GM19025 (cell line): Measurements from ENCODE around the gene PKN1.
A peak's percentile ranks its signal among the peaks of the same experiment; 100 is the strongest.

Experiments
- ATAC-seq: cut with Tn5 transposase; IDR thresholded peaks from one replicate; pipeline ENCODE4 v1.9.1; 2021; ENCODE audit warnings: mild to moderate bottlenecking, low read depth, moderate library complexity; ENCODE audit not compliant: unreplicated experiment

The PKN1 gene

DNA sequence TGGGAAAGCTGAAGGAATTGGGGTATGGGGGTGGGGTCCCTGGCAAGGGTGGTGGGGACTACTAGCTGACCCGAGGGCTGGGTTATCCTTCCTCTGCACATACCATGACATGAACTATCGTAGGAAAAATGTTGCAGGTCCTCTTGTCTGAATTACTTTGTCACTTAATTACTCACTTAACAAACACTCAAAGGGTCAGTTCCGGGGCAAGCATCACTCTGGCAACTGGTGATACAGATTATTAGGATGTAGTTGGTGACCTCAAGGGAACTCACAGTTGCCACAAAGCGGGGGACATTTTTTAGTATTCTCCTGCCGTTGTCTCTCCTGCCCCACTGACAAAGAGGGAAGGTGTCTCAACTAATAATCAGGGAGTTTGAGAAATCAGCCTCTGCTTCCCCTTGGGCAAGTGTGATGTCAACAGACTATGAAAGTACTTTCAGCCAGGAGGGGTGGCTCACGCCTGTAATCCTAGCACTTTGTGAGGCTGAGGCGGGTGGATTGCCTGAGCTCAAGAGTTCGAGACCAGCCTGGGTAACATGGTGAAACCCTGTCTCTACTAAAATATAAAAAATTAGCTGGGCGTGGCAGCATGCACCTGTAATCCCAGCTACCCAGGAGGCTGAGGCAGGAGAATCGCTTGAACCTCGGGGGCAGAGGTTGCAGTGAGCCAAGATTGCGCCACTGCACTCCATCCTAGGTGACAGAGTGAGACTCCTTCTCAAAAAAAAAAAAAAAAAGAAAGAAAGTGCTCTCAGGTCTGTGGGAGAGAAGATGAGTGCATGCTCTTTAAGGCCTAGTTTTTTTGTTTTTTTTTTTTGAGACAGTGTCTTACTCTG is 74.8 kb downstream of the PKN1 start:
- ATAC-seq = no peak

DNA sequence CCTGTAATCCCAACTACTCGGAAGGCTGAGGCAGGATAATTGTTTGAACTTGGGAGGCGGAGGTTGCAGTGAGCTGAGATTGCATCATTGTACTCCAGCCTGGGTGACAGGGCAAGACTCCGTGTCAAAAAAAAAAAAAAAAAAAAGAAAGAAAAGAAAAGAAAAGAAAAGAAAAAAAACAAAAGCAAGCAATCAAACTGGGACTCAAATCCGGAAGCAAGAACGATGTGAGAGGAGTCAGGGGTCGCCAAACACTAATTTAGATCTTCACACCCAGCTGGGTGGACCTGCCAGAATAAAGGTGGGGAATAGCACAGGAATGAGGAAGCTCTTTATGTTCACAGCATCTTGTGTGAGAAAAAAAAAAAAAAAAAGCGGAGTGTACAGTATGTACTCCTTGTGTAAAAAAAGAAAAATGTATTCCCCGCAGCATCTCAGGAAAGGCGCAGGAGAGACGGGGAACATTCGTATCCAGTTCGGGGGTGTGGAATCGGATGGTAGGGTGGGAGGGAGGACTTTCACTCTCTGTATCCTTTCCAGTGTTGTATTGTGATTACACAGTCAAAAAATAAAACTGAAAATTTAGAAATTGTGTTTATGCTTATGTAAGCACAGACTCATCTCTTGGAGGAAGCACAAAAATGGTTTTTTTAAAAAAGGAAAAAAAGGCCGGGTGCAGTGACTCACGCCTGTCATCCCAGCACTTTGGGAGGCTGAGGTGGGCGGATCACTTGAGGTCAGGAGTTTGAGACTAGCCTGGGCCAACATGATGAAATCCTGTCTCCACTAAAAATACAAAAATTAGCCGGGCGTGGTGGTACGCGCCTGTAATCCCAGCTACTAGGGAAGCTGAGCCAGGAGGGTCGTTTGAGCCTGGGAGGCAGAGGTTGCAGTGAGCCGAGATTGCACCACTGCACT is 77.5 kb downstream of the PKN1 start:
- ATAC-seq = no peak

DNA sequence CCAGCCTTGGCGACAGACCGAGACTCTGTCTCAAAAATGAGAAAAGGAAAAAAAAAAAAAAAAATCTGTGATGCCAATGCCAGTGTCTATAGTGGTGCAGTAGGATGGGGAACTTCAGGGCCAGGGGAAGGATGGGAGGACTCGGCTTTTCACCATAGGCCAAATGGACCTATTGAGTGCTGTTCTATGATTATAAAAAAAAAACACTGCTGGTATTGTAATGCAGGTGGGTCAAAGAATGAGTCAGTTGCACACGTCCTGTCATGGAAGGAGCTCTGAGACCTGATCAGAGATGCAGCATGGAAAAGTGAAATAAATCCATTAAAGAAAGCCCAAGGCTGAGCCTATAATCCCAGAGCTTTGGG is 78.1 kb downstream of the PKN1 start:
- ATAC-seq = no peak

DNA sequence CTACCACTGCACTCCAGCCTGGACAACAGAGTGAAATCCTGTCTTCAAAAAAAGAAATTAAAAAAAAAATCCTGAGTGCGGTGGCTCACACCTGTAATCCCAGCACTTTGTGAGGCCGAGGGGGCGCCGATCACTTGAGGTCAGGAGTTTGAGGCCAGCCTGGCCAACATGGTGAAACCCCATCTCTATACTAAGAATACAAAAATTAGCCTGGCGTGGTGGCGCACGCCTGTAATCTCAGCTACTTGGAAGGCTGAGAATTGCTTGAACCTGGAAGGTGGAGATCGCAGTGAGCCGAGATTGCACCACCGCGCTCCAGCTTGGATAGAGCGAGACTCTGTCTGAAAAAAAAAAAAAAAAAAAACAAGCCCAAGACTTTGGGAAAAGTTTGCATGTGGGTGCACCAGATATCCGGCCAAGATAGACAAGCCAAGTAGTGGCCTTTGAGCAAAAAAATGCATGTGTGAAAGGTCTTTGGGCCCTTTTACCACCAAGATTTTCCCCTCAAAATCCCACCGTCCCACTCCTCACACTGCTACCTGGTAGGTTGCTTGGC is 79.4 kb downstream of the PKN1 start:
- ATAC-seq = no peak

DNA sequence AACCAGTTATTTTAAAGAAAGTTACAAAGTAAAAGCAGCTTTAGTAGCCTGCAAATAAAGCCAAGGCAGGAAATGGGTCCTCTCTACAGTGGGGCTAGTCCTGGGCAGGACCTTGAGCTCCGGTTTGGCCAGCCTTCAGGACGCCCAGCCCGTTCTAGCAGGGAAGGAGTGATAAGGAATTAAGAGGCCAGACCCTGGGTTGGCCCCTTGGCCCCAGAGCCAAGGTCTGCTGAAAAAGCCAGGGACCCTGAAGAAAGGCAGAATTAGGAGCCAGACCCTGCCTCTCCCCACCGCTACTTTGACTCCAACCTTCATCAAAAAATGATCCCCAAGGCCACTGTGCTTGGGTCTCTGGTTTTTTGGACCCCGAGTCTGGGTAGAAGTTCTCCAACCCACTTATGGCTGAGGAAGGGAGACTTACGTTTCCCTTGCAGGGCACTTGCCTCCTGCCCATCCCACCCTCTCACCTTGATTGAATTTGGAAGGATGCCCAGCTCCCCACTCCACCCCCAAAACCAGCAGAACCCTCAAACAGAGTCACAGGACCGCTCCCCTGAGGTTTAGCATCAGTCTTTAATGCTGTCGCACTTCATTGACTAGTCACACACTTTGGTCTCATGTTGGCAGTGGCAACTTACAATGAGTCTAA is 81.2 kb downstream of the PKN1 start:
- ATAC-seq = no peak

DNA sequence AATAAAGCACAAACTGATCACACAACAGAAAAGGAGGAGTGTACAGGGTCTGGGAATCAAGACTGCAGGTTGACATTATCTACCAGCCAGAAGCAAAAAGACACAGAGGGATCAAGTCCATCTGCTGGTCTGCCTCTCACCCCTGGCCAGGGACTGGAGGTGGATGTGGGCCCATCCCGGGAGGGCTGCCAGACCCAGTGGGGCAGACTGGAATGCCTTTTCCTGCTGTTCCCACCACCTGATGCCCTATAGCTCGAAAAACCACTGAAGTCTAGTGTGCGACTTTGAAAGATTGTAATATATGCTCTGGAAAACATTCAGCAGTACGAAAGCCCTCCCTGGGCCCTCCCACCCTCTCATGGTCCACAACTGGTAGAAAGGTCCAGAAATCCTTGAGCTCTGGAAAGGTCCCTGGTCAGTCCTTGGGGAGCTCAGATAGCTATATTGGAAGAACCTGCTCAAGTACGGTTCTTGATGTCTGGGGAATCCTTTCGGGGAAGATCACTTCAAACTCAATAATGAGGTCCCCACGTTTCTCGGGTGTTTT is 82.5 kb downstream of the PKN1 start:
- ATAC-seq = no peak

DNA sequence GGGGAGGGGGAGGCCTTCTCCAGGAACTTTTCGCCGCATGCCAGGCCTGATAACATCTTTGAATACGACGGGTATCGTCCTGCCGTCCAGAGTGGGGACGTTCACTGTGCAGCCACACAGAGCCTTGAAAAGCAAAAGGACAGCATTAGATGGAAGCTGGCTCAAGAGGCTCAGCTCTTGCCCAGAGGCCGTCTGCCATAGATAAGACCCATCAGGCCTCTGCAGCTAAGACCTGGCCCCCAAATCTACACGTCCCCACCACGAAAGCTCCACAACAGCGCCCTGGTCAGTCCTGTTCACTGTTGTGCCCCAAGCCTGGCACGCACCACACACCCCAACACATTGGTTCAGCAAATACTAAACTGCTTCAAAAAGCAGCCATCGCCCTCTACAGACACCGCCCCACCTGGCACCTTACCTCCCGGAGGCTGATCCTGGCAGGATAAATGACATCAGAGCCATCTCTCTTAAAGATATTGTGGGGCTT is 83.0 kb downstream of the PKN1 start:
- ATAC-seq = no peak

DNA sequence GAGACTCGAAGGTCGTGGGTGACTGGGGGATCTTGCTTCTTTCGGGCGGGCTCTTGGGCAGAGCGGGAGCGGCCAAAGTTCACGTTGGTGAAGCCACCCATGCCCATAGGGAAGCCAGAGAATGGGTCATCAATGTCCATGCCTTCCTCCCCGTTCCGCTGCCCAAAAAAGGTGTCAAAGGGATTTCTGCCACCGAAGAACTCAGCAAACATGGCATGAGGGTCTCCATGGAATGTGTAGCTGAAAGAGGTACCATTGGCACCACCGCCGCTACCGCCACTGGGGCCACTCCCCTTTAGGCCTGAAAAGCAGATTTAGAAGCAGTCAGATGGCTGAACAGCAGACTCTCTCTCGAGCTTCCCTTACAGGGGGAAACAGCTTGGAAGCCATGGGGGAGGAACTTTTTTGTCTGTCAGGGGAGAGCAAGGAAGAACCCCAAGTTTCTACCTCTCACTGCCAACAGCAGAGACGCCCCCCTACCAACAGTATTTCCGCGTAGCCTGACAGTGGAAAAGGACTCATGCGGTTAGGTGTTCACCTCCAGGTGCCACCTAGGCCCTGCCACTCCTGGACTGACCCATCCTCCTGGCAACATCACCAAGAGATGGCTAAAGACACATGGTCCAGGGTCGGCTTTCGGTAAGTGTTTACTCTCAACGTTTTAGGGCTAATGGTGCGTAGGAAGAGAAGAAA is 83.8 kb downstream of the PKN1 start:
- ATAC-seq = no peak

DNA sequence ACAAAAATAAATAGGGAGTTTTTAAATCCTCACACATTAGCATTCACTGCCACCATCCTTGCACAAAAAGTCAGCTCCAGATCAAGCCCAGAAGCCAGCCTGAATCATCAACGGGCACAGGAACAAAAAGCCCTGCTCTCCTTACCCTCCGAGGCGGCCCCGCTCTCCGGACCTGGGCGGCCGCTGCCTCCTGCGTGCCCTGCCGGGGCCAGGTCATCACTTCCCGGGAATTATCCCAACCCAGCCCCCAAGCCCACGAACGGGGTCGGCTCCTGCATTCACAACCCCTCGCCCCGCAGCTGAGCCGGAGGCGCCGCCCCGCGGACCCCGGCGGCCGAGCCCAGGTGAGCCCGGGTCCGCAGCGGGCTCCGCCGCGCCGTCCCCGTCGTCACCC is 84.3 kb downstream of the PKN1 start:
- ATAC-seq = no peak

DNA sequence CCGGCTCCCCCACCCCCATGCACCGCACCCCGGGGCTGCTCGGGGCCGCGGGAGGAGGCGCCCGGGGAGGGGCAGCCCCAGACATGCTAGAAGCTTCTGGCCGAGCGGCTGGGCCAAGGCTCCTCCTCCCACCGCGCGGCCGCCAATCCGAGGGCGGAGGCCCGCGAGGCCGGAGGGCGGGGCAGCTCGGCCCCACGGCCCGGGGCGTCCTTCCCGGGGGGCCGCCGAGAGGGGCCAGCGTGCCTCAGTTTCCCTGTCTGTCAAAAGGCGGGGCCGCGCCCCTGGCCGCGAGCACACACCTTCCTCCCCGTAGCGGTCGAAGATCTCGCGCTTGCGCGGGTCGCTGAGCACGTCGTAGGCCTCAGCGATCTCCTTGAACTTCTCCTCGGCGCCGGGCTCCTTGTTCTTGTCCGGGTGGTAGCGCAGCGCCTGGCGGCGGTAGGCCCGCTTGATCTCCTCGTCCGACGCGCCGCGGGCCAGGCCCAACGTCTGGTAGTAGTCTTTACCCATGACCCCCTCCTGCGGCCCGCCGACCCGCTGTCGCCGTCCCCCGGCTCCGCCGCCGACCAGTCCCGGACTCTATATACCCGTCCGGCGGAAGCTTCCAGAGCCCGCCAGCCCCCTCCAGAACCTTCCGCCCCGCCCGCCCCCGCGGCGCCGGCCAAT is 84.9 kb downstream of the PKN1 start, which contains the start of gene DNAJB1:
DNAJB1 (minus strand) TSS at position 558 of the 666 bp plus-strand sequence; CDS start at position 510, 48 bp downstream.
- peak; percentile 55 for ATAC-seq

DNA sequence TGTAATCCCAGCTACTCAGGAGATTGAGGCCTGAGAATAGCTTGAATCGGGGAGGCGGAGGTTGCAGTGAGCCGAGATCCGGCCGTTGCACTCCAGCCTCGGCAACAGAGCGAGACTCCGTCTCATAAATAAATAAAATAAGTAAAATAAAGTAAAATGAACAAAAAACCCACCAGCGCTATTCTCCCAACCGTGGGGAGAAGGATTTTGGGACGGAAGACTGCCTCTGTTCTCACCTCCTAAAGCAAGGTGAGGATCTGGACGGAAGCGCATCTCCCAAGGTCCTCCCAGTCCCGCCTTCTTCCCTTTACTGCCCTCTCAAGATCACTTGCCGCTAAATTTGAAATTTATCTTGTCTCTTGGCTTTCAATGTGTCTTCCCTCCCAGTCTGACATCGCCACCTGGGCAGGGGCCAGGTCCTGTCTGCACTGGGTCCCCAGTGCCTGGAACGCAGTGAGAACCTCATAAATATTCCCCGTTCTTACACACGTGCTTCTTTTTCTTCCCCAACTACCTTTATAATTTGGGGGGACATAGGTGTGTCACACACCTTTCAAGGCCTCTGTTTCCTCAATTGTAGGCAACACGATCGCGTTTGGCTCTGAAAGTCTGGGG is 86.2 kb downstream of the PKN1 start:
- no peak for ATAC-seq

DNA sequence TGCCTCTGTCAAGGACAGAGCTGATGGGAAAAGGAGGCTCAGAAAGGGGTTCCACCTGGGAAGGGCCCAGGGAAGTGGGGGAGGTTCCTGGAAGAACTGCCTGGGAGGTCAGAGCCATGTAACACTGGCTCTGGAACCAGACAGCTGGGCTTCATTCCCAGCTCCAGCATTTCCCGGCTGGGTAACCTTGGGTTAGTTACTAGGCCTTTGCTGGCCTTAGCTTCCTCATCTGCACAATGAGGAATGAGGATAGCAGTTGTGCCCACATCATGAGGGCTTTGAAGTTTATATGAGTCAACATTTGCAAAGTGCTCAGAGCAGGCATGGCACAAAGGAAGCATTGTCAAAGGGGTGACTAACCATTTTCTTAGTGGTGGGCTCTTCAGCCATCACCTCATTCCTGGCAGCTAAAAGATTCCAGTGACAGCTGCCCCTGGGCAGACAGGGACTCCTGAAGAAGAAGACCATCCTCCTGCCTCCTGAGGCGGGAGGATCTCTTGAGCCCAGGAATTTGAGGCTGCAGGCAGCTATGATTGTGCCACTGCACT is 86.8 kb downstream of the PKN1 start:
- ATAC-seq = no peak

DNA sequence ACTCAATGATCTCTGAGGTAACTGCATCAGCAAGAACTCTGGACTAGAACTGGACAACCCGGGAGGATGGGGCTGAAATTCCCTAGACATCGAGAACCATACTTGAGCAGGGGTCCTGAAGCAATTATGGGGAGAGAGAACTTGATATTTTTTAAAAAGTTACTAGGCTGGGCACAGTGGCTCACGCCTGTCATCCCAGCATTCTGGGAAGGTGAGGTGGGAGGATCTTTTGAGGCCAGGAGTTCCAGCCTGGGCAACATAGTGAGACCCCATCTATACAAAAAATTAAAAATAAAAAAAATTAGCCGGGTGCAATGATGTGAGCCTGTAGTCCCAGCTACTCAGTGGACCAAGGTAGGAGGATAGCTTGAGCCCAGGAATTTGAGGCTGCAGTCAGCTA is 87.4 kb downstream of the PKN1 start:
- ATAC-seq = no peak
